Spinal cord (tissue), 10 donors: ENCODE results near the gene AFAP1L1. TPM values are rescaled to one million over a fixed set of nuclear protein-coding genes. Genes with fewer than 3 reads are reported as not detected.

Experiments
- DNase-seq, 6 donors: peaks; one replicate each; pipeline versions ENCODE4 v3.0.0 to v3.0.0-alpha.2; 2013 to 2015; ENCODE audit warnings: low spot score in 6 of 6, low read depth in 4 of 6
- H3K27ac ChIP-seq: one replicate; pipeline ENCODE4 v1.5.1; 2013; ENCODE audit warnings: low read depth, low read length, control low read depth
- H3K27me3 ChIP-seq: one replicate; pipeline ENCODE4 v1.6.1; 2013; ENCODE audit warnings: low read length; ENCODE audit not compliant: control insufficient read depth, insufficient read depth
- H3K36me3 ChIP-seq: one replicate; pipeline ENCODE4 v1.6.1; 2013; ENCODE audit warnings: low read length; ENCODE audit not compliant: control insufficient read depth, insufficient read depth
- H3K4me1 ChIP-seq: one replicate; pipeline ENCODE4 v1.6.1; 2013; ENCODE audit warnings: low read length; ENCODE audit not compliant: control insufficient read depth, insufficient read depth
- H3K4me3 ChIP-seq: one replicate; pipeline ENCODE4 v1.5.1; 2013; ENCODE audit warnings: low read depth, low read length, control low read depth
- H3K9me3 ChIP-seq: one replicate; pipeline ENCODE4 v1.6.1; 2013; ENCODE audit warnings: low read length; ENCODE audit not compliant: control insufficient read depth, insufficient read depth
- WGBS: methylation state at CpG from one replicate; pipeline ENCODE4 v1.1.5; 2013; ENCODE audit warnings: missing lambda C conversion rate; ENCODE audit not compliant: insufficient coverage; 5-methylcytosine and 5-hydroxymethylcytosine counted together
- polyA plus RNA-seq, 2 donors: library from polyadenylated mRNA; unstranded; fragments of 120-200 nt; gene quantifications; one replicate each; pipeline ENCODE4 v1.2.1, GENCODE V29; 2013; ENCODE audit not compliant: insufficient read length in 2 of 2
- total RNA-seq, 2 donors: library from RNA; depleted of rRNA in 1 of 2; stranded (reverse); fragments of 120-200 nt in 1 of 2; fragments of >200 nt in 1 of 2; gene quantifications; one replicate each; pipeline versions ENCODE4 v1.2.3 to v1.2.4, GENCODE V29; 2013 to 2014
- donor health status: healthy.

AFAP1L1 gene
- total and polyA plus RNA-seq, 4 donors = 10.8 to 48.6 (median 15.5) TPM

DNA sequence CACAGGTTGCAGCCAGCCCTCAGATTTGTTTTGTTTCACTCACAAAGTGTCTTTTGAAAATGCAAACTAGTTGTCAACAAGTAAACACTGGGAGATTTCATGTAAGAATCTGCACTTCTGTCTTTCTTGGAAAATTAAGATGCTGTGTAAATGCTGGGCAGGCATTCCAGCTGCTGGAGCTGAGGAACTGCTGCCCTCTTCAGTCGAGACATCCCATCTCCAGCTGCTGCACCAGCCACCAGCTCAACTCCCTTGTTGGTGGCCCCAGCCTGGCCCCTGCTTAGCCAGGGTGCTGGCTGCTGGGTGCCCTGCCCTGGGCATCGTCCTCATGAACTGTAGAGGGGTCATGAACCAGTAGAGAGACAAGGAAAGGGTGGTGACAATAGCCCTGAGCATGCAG, 33.1 kb upstream of the AFAP1L1 start:
- no peaks in the 10 kb centered on the region for H3K9me3 ChIP-seq
- DNase-seq = no peak
- WGBS = 33% methylated on average over 1 of the region's 2 CpGs
- H3K27me3 ChIP-seq = no peaks in the 10 kb centered on the region
- peaks cover 25% of the 10 kb centered on the region for H3K36me3 ChIP-seq
- no peak overlapping the region for H3K4me3 ChIP-seq
- no peak overlapping the region for H3K27ac ChIP-seq
- no peaks in the 10 kb centered on the region for H3K4me1 ChIP-seq

DNA sequence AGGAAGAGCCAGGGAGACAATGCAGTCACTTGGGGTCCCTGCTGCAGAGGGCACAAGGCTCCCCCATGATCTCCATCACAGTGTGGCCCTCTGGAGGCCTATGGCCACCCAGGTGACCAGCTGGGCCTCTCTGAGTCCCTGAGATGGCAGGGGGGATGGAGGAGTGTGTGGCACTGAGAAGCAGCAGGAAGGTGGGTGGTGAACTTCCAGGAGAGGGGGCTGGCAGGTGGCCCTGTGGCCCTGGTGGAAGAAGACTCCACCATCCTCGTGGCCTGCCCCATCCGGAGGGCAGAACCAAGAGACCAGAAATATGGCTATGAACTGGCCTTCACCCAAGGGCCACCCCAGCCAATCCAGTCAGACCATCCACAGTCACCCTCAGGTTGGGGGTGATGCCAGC, 31.7 kb upstream of the AFAP1L1 start:
- H3K27ac ChIP-seq = no peak overlapping the region
- peaks cover 31% of the 10 kb centered on the region for H3K36me3 ChIP-seq
- DNase-seq = no peak
- 86% methylated on average over 2 of the region's 2 CpGs for WGBS
- H3K4me1 ChIP-seq = no peaks in the 10 kb centered on the region
- H3K9me3 ChIP-seq = no peaks in the 10 kb centered on the region
- no peaks in the 10 kb centered on the region for H3K27me3 ChIP-seq
- H3K4me3 ChIP-seq = no peak overlapping the region

DNA sequence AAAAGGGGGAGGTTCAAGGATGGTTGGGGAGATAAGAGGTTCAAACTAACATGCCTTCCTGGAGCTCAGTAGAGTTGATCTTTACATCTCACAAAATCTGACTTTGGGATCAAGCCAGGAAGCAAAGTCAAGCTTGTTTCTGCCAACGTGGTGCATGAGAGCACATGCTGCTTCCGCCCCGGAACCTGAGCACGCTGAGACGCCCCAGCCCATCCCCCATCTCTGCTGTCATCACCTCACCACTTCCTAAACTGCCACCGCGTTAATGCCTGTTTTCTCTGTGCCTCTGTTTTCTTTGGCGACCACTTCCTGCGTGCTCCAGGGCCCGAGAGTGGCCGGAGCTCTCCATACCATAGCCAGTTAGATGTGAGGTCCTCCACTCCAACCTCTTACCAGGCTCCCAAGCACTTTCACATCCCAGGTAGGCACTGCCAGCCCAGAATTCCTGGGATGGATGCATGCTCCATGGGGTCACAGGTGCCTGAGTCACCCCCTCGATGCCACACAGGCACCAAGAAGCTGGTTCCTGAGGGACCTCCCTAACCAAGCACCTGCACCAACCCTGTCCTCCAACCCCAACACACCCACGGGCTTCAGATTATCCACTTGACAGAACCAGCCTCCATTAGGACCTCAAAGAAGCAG, 31.2 kb upstream of the AFAP1L1 start:
- WGBS = 73% methylated on average over 13 of the region's 13 CpGs
- peaks cover 31% of the 10 kb centered on the region for H3K36me3 ChIP-seq

DNA sequence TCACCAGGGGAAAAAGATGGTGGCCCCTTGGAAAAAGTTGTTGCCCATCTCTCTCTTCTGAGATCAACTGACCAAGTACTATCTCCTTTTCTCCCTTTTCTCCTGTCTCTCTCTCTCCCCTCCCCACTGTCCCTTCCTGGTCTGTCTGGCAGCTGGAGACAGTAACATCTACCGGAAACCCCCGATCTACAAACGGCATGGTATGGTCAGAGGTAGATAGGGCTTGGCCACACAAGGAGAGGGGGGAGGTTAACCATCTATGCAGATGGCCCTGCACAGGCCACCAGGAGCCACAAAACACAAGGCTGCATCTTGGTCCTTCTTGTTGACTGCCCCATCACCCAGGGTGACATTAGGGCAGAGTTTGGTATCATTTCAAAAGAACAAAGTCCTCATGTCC, 29.3 kb upstream of the AFAP1L1 start:
- Histone ChIP-seq H3K36me3 (peaks cover 35% of the 10 kb centered on the region), H3K27ac (no peak overlapping the region), H3K4me1 (no peaks in the 10 kb centered on the region), H3K4me3 (no peak overlapping the region), H3K9me3 (no peaks in the 10 kb centered on the region), H3K27me3 (no peaks in the 10 kb centered on the region)
- whole genome bisulfite sequencing = 50% methylated on average over 1 of the region's 3 CpGs
- no peak for DNase-seq

More for the DNA sequence above, 31.2 kb upstream of the AFAP1L1 start:
- DNase-seq = no peak
- H3K27ac ChIP-seq = no peak overlapping the region
- no peaks in the 10 kb centered on the region for H3K27me3 ChIP-seq
- H3K4me3 ChIP-seq = no peak overlapping the region
- no peaks in the 10 kb centered on the region for H3K9me3 ChIP-seq
- no peaks in the 10 kb centered on the region for H3K4me1 ChIP-seq

DNA sequence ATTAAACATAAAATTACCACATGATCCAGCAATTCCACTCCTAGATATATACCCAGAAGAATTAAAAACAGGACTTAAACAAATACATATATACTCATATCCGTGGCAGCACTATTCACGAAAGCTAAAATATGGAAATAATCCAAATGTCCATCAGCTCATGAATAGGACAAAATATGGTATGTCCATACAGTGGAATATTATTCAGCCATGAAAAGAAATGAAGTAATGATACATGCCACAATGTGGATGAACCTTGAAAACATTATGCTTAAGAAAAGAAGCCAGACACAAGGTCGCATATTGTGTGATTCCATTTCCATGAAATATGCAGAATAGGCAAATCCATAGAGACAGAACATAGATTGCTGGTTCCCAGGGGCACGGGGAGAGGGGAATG, 24.8 kb upstream of the AFAP1L1 start:
- H3K9me3 ChIP-seq = no peaks in the 10 kb centered on the region
- H3K27ac ChIP-seq = no peak overlapping the region
- DNase-seq = no peak
- H3K4me3 ChIP-seq = no peak overlapping the region
- WGBS = 100% methylated on average over 1 of the region's 4 CpGs
- peaks cover 35% of the 10 kb centered on the region for H3K36me3 ChIP-seq
- H3K27me3 ChIP-seq = no peaks in the 10 kb centered on the region
- H3K4me1 ChIP-seq = no peaks in the 10 kb centered on the region

DNA sequence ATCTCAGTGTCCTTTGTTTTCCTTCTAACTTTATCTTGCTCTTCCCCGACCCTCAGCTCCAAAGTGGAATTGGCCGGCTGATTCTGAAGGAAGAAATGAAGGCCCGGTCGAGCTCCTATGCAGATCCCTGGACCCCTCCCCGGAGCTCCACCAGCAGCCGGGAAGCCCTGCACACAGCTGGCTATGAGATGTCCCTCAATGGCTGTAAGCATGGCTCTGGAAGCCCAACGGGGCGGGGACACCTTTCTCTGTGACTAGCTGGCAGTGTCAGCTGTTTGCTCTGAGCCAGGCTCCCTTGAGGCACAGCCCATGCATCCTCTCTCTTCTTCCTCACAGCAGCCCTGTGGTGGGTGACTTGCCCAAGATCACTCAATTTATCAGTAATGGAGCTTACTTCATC, 23.9 kb upstream of the AFAP1L1 start:
- Histone ChIP-seq H3K27ac (no peak overlapping the region), H3K4me3 (no peak overlapping the region), H3K36me3 (peaks cover 30% of the 10 kb centered on the region), H3K27me3 (no peaks in the 10 kb centered on the region), H3K9me3 (no peaks in the 10 kb centered on the region), H3K4me1 (no peaks in the 10 kb centered on the region)
- no peak for DNase-seq
- 90% methylated on average over 8 of the region's 8 CpGs for WGBS

DNA sequence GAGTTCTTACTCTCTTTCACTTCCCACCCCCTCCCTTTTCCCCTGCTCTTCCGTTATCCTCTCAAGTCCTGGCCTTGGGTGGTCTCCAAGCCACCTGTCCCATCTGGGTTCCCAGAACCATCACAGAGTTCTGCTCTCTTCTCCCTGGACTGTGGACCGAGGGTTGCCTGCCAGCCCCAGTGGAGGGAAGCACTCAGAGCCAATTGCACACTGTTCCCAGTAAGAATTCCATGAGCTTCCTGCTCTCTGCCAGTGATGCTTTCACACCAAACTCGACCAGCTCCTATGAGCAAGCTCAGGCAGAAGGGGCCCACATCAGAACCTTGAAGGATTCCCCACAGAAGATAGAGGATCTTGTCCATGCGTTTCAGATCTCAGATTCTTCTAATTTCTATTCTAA, 20.1 kb upstream of the AFAP1L1 start:
- H3K4me1 ChIP-seq = no peaks in the 10 kb centered on the region
- no peak overlapping the region for H3K4me3 ChIP-seq
- H3K27me3 ChIP-seq = no peaks in the 10 kb centered on the region
- no peaks in the 10 kb centered on the region for H3K9me3 ChIP-seq
- WGBS = 69% methylated on average over 4 of the region's 4 CpGs
- H3K27ac ChIP-seq = no peak overlapping the region
- DNase-seq = no peak
- H3K36me3 ChIP-seq = peaks cover 23% of the 10 kb centered on the region

DNA sequence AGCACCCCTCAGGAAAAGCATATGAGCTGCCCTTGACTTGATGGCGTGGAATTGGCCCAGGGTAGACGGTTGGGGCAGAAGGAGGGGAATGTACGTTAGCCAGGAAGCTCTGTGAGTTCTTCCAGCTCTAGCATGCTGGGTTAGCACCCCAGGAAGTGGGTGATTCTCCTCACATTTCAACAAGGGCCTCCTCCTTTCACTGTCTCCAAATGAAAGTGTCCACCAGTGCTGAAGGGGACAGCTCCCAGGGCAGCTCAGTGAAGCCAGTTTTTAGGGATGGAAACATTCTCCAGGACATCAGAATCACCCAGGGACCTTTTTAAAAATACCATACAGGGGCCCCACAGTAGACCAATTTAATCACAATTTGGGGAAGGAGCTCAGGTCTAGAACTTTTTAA, 17.2 kb upstream of the AFAP1L1 start:
- WGBS = no CpG with 5 or more reads among the region's 3 CpGs
- Histone ChIP-seq H3K27me3 (no peaks in the 10 kb centered on the region), H3K4me1 (no peaks in the 10 kb centered on the region), H3K9me3 (no peaks in the 10 kb centered on the region), H3K36me3 (peaks cover 17% of the 10 kb centered on the region), H3K4me3 (no peak overlapping the region), H3K27ac (no peak overlapping the region)
- peak in 1 of 6 donors; percentile 24 for DNase-seq

DNA sequence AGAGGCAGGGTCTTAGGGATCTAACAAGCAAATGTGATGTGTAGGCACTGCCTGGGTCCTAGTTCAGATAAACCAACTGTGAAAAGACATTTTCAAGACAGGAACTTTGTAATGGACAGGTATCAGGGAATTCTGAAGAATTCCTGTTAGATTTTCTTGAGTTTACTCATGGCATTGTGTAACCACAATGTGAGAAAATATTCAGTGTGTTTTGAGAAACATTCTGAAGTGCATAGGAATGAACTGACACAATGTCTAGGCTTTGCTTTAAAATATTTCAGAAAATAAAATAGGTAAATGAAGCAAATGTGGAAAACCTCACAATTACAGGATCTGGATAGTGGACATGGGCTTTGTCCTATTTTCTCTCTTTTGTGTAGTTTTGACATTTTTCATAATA, 15.2 kb upstream of the AFAP1L1 start:
- Histone ChIP-seq H3K9me3 (no peaks in the 10 kb centered on the region), H3K4me3 (no peak overlapping the region), H3K27ac (no peak overlapping the region), H3K36me3 (peaks cover 5% of the 10 kb centered on the region), H3K4me1 (no peaks in the 10 kb centered on the region), H3K27me3 (no peaks in the 10 kb centered on the region)
- no peak for DNase-seq

DNA sequence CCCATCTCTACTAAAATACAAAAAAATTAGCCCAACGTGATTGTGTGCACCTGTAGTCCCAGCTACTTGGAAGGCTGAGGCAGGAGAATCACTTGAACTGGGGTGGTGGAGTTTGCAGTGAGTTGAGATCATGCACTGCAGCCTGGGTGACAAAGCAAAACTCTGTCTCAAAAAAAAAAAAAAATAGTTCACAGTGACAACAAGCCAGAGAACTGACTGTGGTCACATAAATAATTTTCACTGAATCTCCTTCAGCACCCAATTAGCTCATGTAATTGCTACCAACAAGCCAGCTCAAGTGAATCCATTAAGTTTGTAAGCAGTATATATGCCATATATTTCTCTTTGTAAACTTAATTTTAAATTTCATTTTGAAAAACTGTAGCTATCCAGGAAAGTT, 14.5 kb upstream of the AFAP1L1 start:
- no CpG with 5 or more reads among the region's 1 CpG for WGBS
- H3K27ac ChIP-seq = no peak overlapping the region
- no peaks in the 10 kb centered on the region for H3K27me3 ChIP-seq
- peaks cover 3% of the 10 kb centered on the region for H3K36me3 ChIP-seq
- DNase-seq = no peak
- no peaks in the 10 kb centered on the region for H3K4me1 ChIP-seq
- no peaks in the 10 kb centered on the region for H3K9me3 ChIP-seq
- no peak overlapping the region for H3K4me3 ChIP-seq
